ENCODE data around the gene G6PC1.

DNA sequence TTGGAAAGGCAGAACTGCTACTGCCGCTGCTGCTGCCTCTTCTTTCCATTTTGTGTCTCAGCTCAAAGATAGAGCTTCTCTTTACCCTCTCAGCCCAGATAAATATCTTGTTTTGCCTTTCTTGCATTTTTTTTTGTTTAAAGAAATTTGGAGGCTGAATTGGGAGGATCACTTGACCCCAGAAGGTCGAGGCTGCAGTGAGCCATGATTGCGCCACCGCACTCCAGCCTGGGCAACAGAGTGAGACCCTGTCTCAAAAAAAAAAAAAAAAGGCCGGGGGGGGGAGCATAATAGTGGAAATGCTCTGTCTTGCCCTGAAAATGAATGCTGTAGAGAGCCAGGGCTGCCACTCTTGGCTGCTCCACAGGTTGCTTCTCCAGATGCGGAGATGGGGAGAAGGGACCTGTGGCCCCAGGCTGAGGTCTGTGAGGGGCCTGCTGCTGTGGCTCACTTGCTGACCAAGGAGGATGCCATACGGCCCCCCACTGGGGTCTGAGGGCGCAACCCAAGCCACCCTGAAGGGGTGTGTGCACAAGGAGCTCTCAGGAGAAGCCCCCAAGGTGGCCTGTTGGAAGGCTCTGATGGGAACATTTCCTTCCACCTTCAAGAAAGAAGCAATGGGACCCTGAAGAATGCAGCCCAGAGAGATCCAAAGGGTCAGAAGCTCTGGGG is 21.5 kb upstream of the G6PC1 start:
- TF ChIP-seq CTCF (IDR thresholded peaks at IDR 0.05; ENCODE audit: insufficient read depth, low read length): no peak
- TF ChIP-seq POLR2AphosphoS5 (IDR thresholded peaks at IDR 0.05; ENCODE audit: low read depth): no peak
- TF ChIP-seq REST (IDR thresholded peaks at IDR 0.05; ENCODE audit: insufficient replicate concordance, low read depth): no peak
- TF ChIP-seq GABPA (IDR thresholded peaks at IDR 0.05; ENCODE audit: low read depth): no peak

All from HL-60 (cell line).